ENCODE measurements around the gene RIPOR2.

DNA sequence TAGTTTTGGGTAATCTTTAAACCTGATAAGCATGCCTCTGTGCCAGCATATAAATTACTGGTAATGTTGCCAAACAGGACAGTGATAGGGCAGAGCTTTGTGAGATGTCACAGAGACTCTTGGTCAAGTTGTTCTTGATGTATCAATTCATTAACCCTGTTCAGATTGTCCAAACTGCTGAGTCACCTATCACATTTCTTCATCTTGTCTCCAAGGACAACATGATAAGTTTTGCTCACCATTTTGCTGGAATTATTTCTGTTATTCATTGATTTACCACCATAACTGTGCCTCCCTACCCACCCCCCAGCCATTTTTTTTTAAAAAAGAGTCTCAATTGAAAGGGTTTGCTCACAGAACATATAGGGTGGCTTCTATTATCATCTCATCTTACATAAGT lies 180.5 kb downstream of the RIPOR2 start:
- TF ChIP-seq EZH2 (IDR thresholded peaks at IDR 0.05; ENCODE audit: insufficient read depth, poor library complexity, severe bottlenecking) = no peak
- no peak for TF ChIP-seq EZH2phosphoT487 (IDR thresholded peaks at IDR 0.05; ENCODE audit: insufficient read depth, low read depth)

Data from GM23248 (cell line).